HEK293 (cell line): ENCODE data around the gene WDR45B.

Source experiments
- CTCF ChIA-PET: fragments of 350-600 bp; formaldehyde crosslinking; extraction: SDS; loops from one replicate; lab custom pipeline; 2021; ENCODE audit warnings: antibody characterized with exemption; lab: Yijun Ruan, JAX
- POLR2A ChIA-PET: fragments of 300-600 bp; formaldehyde crosslinking; extraction: SDS; loops from one replicate; lab custom pipeline; 2020; ENCODE audit warnings: antibody characterized with exemption, inconsistent platforms; lab: Yijun Ruan, JAX
- H3K27ac ChIP-seq: fragments of 200-500 bp; sonication (Bioruptor generic); 2 replicates; pipeline ENCODE4 v1.5.1; 2014; ENCODE audit warnings: low read depth, low read length, control low read depth, inconsistent platforms; ENCODE audit errors: extremely low read depth
- H3K36me3 ChIP-seq, 2 experiments: fragments of 200-500 bp in 1 of 2; sonication (Bioruptor generic) in 1 of 2; 1 replicate in 1 of 2; 2 replicates in 1 of 2; pipeline ENCODE4 v1.5.1; 2014 to 2017; ENCODE audit warnings: inconsistent platforms in 2 of 2, low read length in 2 of 2; ENCODE audit not compliant: control insufficient read depth in 2 of 2, insufficient read depth in 1 of 2
- H3K4me1 ChIP-seq: fragments of 200-500 bp; sonication (Bioruptor generic); 2 replicates; pipeline ENCODE4 v1.5.1; 2014; ENCODE audit warnings: mild to moderate bottlenecking, low read length, inconsistent platforms; ENCODE audit not compliant: control insufficient read depth, insufficient read depth
- H3K4me3 ChIP-seq: 2 replicates; pipeline ENCODE4 v1.5.1; 2011; ENCODE audit warnings: low read depth, mild to moderate bottlenecking, control low read depth, low read length, moderate library complexity
- H3K9me3 ChIP-seq: fragments of 200-500 bp; sonication (Bioruptor generic); 2 replicates; pipeline ENCODE4 v1.5.1; 2014; ENCODE audit warnings: low read depth, low read length, inconsistent platforms; ENCODE audit not compliant: control insufficient read depth, insufficient read depth
- CTCF ChIP-seq: fragments of 450-650 bp; formaldehyde crosslinking; IDR thresholded peaks from 2 replicates; pipeline ENCODE4 v1.5.1; 2016; ENCODE audit warnings: missing biosample characterization, missing genetic modification characterization
- GLI4 ChIP-seq: fragments of 450-650 bp; formaldehyde crosslinking; IDR thresholded peaks from 2 replicates; pipeline ENCODE4 v1.5.1; 2016; ENCODE audit warnings: missing biosample characterization, missing genetic modification characterization
- RBAK ChIP-seq: fragments of 450-650 bp; formaldehyde crosslinking; IDR thresholded peaks from 2 replicates; pipeline ENCODE4 v1.5.1; 2016; ENCODE audit warnings: missing biosample characterization, missing genetic modification characterization
- REST ChIP-seq: fragments of 450-650 bp; formaldehyde crosslinking; IDR thresholded peaks from 2 replicates; pipeline ENCODE4 v1.5.1; 2016; ENCODE audit warnings: missing biosample characterization, missing genetic modification characterization
- SP3 ChIP-seq: fragments of 450-650 bp; formaldehyde crosslinking; IDR thresholded peaks from 2 replicates; pipeline ENCODE4 v1.5.1; 2016; ENCODE audit warnings: missing biosample characterization, missing genetic modification characterization
- ZBTB21 ChIP-seq: fragments of 450-650 bp; formaldehyde crosslinking; IDR thresholded peaks from 2 replicates; pipeline ENCODE4 v1.5.1; 2017; ENCODE audit warnings: missing biosample characterization, missing genetic modification characterization
- ZFP37 ChIP-seq: fragments of 450-650 bp; formaldehyde crosslinking; IDR thresholded peaks from 2 replicates; pipeline ENCODE4 v1.5.1; 2016; ENCODE audit warnings: missing biosample characterization, missing genetic modification characterization
- ZFP69B ChIP-seq: fragments of 450-650 bp; formaldehyde crosslinking; IDR thresholded peaks from 2 replicates; pipeline ENCODE4 v1.5.1; 2016; ENCODE audit warnings: missing biosample characterization, missing genetic modification characterization
- ZNF140 ChIP-seq: fragments of 450-650 bp; formaldehyde crosslinking; IDR thresholded peaks from 2 replicates; pipeline ENCODE4 v1.5.1; 2016; ENCODE audit warnings: missing biosample characterization, missing genetic modification characterization
- ZNF175 ChIP-seq: fragments of 450-650 bp; formaldehyde crosslinking; IDR thresholded peaks from 2 replicates; pipeline ENCODE4 v1.5.1; 2016; ENCODE audit warnings: missing biosample characterization, missing genetic modification characterization
- ZNF221 ChIP-seq: fragments of 450-650 bp; formaldehyde crosslinking; IDR thresholded peaks from 2 replicates; pipeline ENCODE4 v1.5.1; 2017; ENCODE audit warnings: missing biosample characterization, missing genetic modification characterization, borderline replicate concordance
- ZNF37A ChIP-seq: fragments of 450-650 bp; IDR thresholded peaks from 2 replicates; pipeline ENCODE4 v1.5.1; 2018; ENCODE audit warnings: missing biosample characterization, missing genetic modification characterization
- ZNF473 ChIP-seq: fragments of 450-650 bp; formaldehyde crosslinking; IDR thresholded peaks from 2 replicates; pipeline ENCODE4 v1.5.1; 2017; ENCODE audit warnings: missing biosample characterization, missing genetic modification characterization
- ZNF561 ChIP-seq: fragments of 450-650 bp; IDR thresholded peaks from 2 replicates; pipeline ENCODE4 v1.5.1; 2018; ENCODE audit warnings: missing biosample characterization, missing genetic modification characterization, borderline replicate concordance
- ZNF626 ChIP-seq: fragments of 450-650 bp; sonication (Bioruptor Pico); formaldehyde crosslinking; IDR thresholded peaks from 2 replicates; pipeline ENCODE4 v1.5.1; 2018; ENCODE audit warnings: missing biosample characterization, missing genetic modification characterization, inconsistent platforms
- ZNF658 ChIP-seq: fragments of 450-650 bp; formaldehyde crosslinking; IDR thresholded peaks from 2 replicates; pipeline ENCODE4; 2016; ENCODE audit warnings: missing biosample characterization, missing genetic modification characterization
- ZNF701 ChIP-seq: fragments of 450-650 bp; formaldehyde crosslinking; IDR thresholded peaks from 2 replicates; pipeline ENCODE4 v1.5.1; 2016; ENCODE audit warnings: missing biosample characterization, missing genetic modification characterization
- ZNF76 ChIP-seq: fragments of 450-650 bp; formaldehyde crosslinking; IDR thresholded peaks from 2 replicates; pipeline ENCODE4; 2016; ENCODE audit warnings: low read depth, missing biosample characterization, missing genetic modification characterization, borderline replicate concordance
- TF ChIP-seq, protein P1 (sequence below): fragments of 450-650 bp; formaldehyde crosslinking; IDR thresholded peaks from 2 replicates; pipeline ENCODE4 v1.5.1; 2016; ENCODE audit warnings: missing biosample characterization, missing genetic modification characterization
- TF ChIP-seq, protein P2 (sequence below): fragments of 450-650 bp; formaldehyde crosslinking; IDR thresholded peaks from 2 replicates; pipeline ENCODE4 v1.5.1; 2017; ENCODE audit warnings: missing biosample characterization, missing genetic modification characterization
- TF ChIP-seq, protein P3 (sequence below): fragments of 450-650 bp; formaldehyde crosslinking; IDR thresholded peaks from 2 replicates; pipeline ENCODE4 v1.5.1; 2016; ENCODE audit warnings: missing biosample characterization, missing genetic modification characterization, borderline replicate concordance

WDR45B gene

GRCh38 chr17:82602986-82603710, 45.1 kb downstream of the WDR45B start (continued):
- TF ChIP-seq REST (tag by site-specific recombination) (no peak), ZNF658 (tag by site-specific recombination) (no peak), ZNF140 (tag by site-specific recombination) (no peak), SP3 (tag by site-specific recombination) (no peak)
- TF ChIP-seq, all 188 proteins: peak for 0

GRCh38 chr17:82602487-82602886, 45.8 kb downstream of the WDR45B start:
- no peaks in the 10 kb centered on the region for H3K4me1 ChIP-seq
- H3K9me3 ChIP-seq: no peaks in the 10 kb centered on the region
- TF ChIP-seq, protein P1, sequence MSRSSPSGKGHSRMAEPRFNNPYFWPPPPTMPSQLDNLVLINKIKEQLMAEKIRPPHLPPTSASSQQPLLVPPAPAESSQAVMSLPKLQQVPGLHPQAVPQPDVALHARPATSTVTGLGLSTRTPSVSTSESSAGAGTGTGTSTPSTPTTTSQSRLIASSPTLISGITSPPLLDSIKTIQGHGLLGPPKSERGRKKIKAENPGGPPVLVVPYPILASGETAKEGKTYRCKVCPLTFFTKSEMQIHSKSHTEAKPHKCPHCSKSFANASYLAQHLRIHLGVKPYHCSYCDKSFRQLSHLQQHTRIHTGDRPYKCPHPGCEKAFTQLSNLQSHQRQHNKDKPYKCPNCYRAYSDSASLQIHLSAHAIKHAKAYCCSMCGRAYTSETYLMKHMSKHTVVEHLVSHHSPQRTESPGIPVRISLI (tag by site-specific recombination): no peak
- no peak for TF ChIP-seq RBAK
- TF ChIP-seq ZNF37A (tag by site-specific recombination): no peak
- no peak overlapping the region for H3K4me3 ChIP-seq
- CTCF ChIA-PET: interaction anchor here (1.1 kb wide), 1 partner anchor 176 kb away, joined by 3 read pairs; no protein-coding TSS in a partner anchor
- POLR2A ChIA-PET: no interaction called here
- H3K36me3 ChIP-seq: peaks cover 39 to 87% of the 10 kb centered on the region in 2 experiments
- H3K27ac ChIP-seq: no peak overlapping the region; the same call in 1 of the 2 replicates

DNA sequence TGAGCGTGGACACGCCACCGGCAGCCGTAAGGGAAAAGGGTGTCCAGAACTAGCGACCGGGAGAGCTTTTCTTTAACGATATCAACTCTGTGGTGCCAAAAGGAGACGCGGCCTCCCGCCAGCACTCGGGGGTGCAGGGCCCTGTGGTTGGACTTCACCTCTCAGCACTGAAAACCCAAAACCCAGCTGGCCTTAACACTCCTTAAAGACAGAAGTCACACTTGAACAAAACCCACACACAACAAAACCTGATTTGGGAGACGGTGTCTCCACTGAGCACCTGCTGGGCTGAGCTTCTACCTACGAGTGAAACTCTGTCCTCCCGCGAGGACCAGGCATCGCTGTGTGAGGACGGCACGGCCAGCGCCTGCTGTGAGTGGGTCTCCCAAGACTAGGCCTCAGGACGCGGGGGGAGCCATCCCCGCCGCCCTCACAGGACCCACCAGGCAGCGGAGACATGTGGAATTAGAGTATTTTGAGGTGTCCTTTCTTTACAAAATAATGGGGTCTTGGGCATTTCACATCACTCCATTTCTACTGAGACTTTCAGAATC, 46.7 kb downstream of the WDR45B start:
- no peaks in the 10 kb centered on the region for H3K4me1 ChIP-seq
- TF ChIP-seq CTCF: no peak
- TF ChIP-seq ZNF175: no peak
- no peak for TF ChIP-seq ZFP69B (tag by site-specific recombination)
- TF ChIP-seq ZNF561: no peak
- no peak for TF ChIP-seq ZFP37 (tag by site-specific recombination)
- no peak for TF ChIP-seq ZNF76 (tag by site-specific recombination)
- no peak for TF ChIP-seq GLI4
- no peak for TF ChIP-seq ZNF658 (tag by site-specific recombination)
- TF ChIP-seq, protein P2, sequence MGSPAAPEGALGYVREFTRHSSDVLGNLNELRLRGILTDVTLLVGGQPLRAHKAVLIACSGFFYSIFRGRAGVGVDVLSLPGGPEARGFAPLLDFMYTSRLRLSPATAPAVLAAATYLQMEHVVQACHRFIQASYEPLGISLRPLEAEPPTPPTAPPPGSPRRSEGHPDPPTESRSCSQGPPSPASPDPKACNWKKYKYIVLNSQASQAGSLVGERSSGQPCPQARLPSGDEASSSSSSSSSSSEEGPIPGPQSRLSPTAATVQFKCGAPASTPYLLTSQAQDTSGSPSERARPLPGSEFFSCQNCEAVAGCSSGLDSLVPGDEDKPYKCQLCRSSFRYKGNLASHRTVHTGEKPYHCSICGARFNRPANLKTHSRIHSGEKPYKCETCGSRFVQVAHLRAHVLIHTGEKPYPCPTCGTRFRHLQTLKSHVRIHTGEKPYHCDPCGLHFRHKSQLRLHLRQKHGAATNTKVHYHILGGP (tag by site-specific recombination): no peak
- no peak for TF ChIP-seq ZNF626 (tag by site-specific recombination)
- TF ChIP-seq ZNF701 (tag by site-specific recombination): no peak
- TF ChIP-seq, protein P3, sequence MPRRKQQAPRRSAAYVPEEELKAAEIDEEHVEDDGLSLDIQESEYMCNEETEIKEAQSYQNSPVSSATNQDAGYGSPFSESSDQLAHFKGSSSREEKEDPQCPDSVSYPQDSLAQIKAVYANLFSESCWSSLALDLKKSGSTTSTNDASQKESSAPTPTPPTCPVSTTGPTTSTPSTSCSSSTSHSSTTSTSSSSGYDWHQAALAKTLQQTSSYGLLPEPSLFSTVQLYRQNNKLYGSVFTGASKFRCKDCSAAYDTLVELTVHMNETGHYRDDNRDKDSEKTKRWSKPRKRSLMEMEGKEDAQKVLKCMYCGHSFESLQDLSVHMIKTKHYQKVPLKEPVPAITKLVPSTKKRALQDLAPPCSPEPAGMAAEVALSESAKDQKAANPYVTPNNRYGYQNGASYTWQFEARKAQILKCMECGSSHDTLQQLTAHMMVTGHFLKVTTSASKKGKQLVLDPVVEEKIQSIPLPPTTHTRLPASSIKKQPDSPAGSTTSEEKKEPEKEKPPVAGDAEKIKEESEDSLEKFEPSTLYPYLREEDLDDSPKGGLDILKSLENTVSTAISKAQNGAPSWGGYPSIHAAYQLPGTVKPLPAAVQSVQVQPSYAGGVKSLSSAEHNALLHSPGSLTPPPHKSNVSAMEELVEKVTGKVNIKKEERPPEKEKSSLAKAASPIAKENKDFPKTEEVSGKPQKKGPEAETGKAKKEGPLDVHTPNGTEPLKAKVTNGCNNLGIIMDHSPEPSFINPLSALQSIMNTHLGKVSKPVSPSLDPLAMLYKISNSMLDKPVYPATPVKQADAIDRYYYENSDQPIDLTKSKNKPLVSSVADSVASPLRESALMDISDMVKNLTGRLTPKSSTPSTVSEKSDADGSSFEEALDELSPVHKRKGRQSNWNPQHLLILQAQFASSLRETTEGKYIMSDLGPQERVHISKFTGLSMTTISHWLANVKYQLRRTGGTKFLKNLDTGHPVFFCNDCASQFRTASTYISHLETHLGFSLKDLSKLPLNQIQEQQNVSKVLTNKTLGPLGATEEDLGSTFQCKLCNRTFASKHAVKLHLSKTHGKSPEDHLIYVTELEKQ: no peak
- TF ChIP-seq ZBTB21 (tag by site-specific recombination): no peak
- no peak for TF ChIP-seq ZNF473 (tag by site-specific recombination)
- TF ChIP-seq ZNF221 (tag by site-specific recombination): no peak
- CTCF ChIA-PET: no interaction called here

More for the DNA sequence above, 46.7 kb downstream of the WDR45B start:
- Histone ChIP-seq H3K27ac (no peak overlapping the region), H3K9me3 (no peaks in the 10 kb centered on the region), H3K4me3 (no peak overlapping the region), H3K36me3 (peaks cover 40 to 96% of the 10 kb centered on the region in 2 experiments)
- POLR2A ChIA-PET: no interaction called here
